Fibroblast of lung (primary cell): ENCODE measurements around the gene C1orf94. TPM values are rescaled to one million over a fixed set of nuclear protein-coding genes. Genes with fewer than 3 reads are reported as not detected.

Experiments
- DNase-seq, 2 donors: peaks; one replicate each; pipeline versions ENCODE4 v3.0.0 to v3.0.0-alpha.2; 2010; ENCODE audit warnings: low read depth in 2 of 2
- H2AFZ ChIP-seq: 2 replicates; pipeline ENCODE4 v1.5.1; 2012; ENCODE audit warnings: low read length, control low read depth, inconsistent platforms
- H3K27ac ChIP-seq: 2 replicates; pipeline ENCODE4 v1.5.1; 2011; ENCODE audit warnings: low read length, control low read depth; ENCODE audit not compliant: insufficient read depth
- H3K27me3 ChIP-seq: 2 replicates; pipeline ENCODE4 v1.5.1; 2011; ENCODE audit warnings: mild to moderate bottlenecking, low read length; ENCODE audit not compliant: control insufficient read depth, insufficient read depth
- H3K36me3 ChIP-seq: 2 replicates; pipeline ENCODE4 v1.5.1; 2011; ENCODE audit warnings: low read length; ENCODE audit not compliant: control insufficient read depth, insufficient read depth
- H3K4me1 ChIP-seq: 2 replicates; pipeline ENCODE4 v1.5.1; 2011; ENCODE audit warnings: low read length; ENCODE audit not compliant: control insufficient read depth, insufficient read depth; ENCODE audit errors: extremely low read depth
- H3K4me2 ChIP-seq: 2 replicates; pipeline ENCODE4 v1.5.1; 2011; ENCODE audit warnings: low read length, control low read depth; ENCODE audit not compliant: insufficient read depth; ENCODE audit errors: extremely low read depth
- H3K4me3 ChIP-seq, 4 experiments: fragments of 200-600 bp in 1 of 4; sonication (generic) in 1 of 4; replicated peaks in 1 of 4; 2 replicates each; pipeline ENCODE4 v1.5.1; 2011 to 2016; ENCODE audit warnings: low read length in 4 of 4, low read depth in 3 of 4, mild to moderate bottlenecking in 3 of 4, control low read depth in 2 of 4, inconsistent platforms in 1 of 4, mixed read lengths in 1 of 4; ENCODE audit not compliant: insufficient read depth in 1 of 4; ENCODE audit errors: control extremely low read depth in 1 of 4
- H3K79me2 ChIP-seq: 2 replicates; pipeline ENCODE4 v1.5.1; 2012; ENCODE audit warnings: mild to moderate bottlenecking, low read length, inconsistent platforms; ENCODE audit not compliant: control insufficient read depth, insufficient read depth
- H3K9ac ChIP-seq: 2 replicates; pipeline ENCODE4 v1.5.1; 2011; ENCODE audit warnings: mild to moderate bottlenecking, low read length, control low read depth; ENCODE audit not compliant: insufficient read depth
- H3K9me3 ChIP-seq: 2 replicates; pipeline ENCODE4 v1.5.1; 2012; ENCODE audit warnings: low read depth, low read length; ENCODE audit not compliant: control insufficient read depth, insufficient read depth
- H4K20me1 ChIP-seq: 2 replicates; pipeline ENCODE4 v1.5.1; 2011; ENCODE audit warnings: low read length; ENCODE audit not compliant: control insufficient read depth, insufficient read depth; ENCODE audit errors: extremely low read depth
- CTCF ChIP-seq, 2 donors: IDR thresholded peaks in 1 of 2; conservative IDR thresholded peaks in 1 of 2; 1 replicate in 1 of 2; 2 replicates in 1 of 2; pipeline ENCODE4 v1.5.1; 2011 to 2012; ENCODE audit warnings: low read length in 2 of 2, control low read depth in 1 of 2, inconsistent platforms in 1 of 2, low read depth in 1 of 2, mild to moderate bottlenecking in 1 of 2
- EZH2 ChIP-seq: IDR thresholded peaks from 2 replicates; pipeline ENCODE4 v1.5.1; 2012; ENCODE audit warnings: low read length, control low read depth, mild to moderate bottlenecking; ENCODE audit errors: missing control alignments
- polyA plus RNA-seq, 2 donors: library from polyadenylated mRNA; depleted of rRNA in 1 of 2; stranded (reverse) in 1 of 2; unstranded in 1 of 2; fragments of >200 nt; gene quantifications; 2 replicates each; pipeline ENCODE4 v1.2.1, GENCODE V29; 2011 to 2012; ENCODE audit warnings: missing spikeins in 1 of 2
- total RNA-seq: library from RNA; depleted of rRNA; stranded (reverse); fragments of >200 nt; gene quantifications from 2 replicates; pipeline ENCODE4 v1.2.1, GENCODE V29; 2014

The C1orf94 gene
- total and polyA plus RNA-seq, 2 donors (not counting 1 experiment from before 2014, with no cell fraction given) = under 0.01 to 0.02 TPM

GRCh38 chr1:34266127-34266951 lies 89.6 kb downstream of the C1orf94 start:
- no peaks in the 10 kb centered on the region for H3K27me3 ChIP-seq

GRCh38 chr1:34267326-34267725 lies 90.6 kb downstream of the C1orf94 start:
- peak in 1 of 2 donors; percentile 33 for DNase-seq
- no peaks in the 10 kb centered on the region for H3K79me2 ChIP-seq
- H4K20me1 ChIP-seq = no peaks in the 10 kb centered on the region
- peaks cover 2% of the 10 kb centered on the region for H3K4me1 ChIP-seq
- no peaks in the 10 kb centered on the region for H3K36me3 ChIP-seq
- no peak for TF ChIP-seq CTCF (conservative IDR thresholded peaks at IDR 0.05 in 1 of 2, IDR thresholded peaks at IDR 0.05 in 1 of 2; ENCODE audit: low read depth in 1 of 2, low read length in 2 of 2)
- no peak for TF ChIP-seq EZH2
- H2AFZ ChIP-seq = no peak overlapping the region
- no peak overlapping the region for H3K27ac ChIP-seq
- H3K9me3 ChIP-seq = no peaks in the 10 kb centered on the region
- H3K27me3 ChIP-seq = no peaks in the 10 kb centered on the region
- no peak overlapping the region for H3K4me3 ChIP-seq
- H3K4me2 ChIP-seq = no peak overlapping the region
- H3K9ac ChIP-seq = no peak overlapping the region

More at GRCh38 chr1:34266127-34266951, 89.6 kb downstream of the C1orf94 start:
- no peak for TF ChIP-seq EZH2
- TF ChIP-seq CTCF (conservative IDR thresholded peaks at IDR 0.05 in 1 of 2, IDR thresholded peaks at IDR 0.05 in 1 of 2; ENCODE audit: low read depth in 1 of 2, low read length in 2 of 2) = no peak
- DNase-seq = peak in 1 of 2 donors; percentile 5
- Histone ChIP-seq H3K9me3 (no peaks in the 10 kb centered on the region), H3K79me2 (no peaks in the 10 kb centered on the region), H4K20me1 (no peaks in the 10 kb centered on the region), H3K4me1 (peaks cover 2% of the 10 kb centered on the region), H3K4me3 (no peak overlapping the region), H3K4me2 (peak overlapping the region; percentile 8), H3K36me3 (no peaks in the 10 kb centered on the region), H3K27ac (no peak overlapping the region), H2AFZ (no peak overlapping the region), H3K9ac (no peak overlapping the region)

GRCh38 chr1:34268311-34268954 lies 91.7 kb downstream of the C1orf94 start:
- no peaks in the 10 kb centered on the region for H3K9me3 ChIP-seq
- H3K79me2 ChIP-seq = no peaks in the 10 kb centered on the region
- no peaks in the 10 kb centered on the region for H3K27me3 ChIP-seq
- TF ChIP-seq CTCF (conservative IDR thresholded peaks at IDR 0.05 in 1 of 2, IDR thresholded peaks at IDR 0.05 in 1 of 2; ENCODE audit: low read depth in 1 of 2, low read length in 2 of 2) (no peak), EZH2 (no peak)
- no peak overlapping the region for H3K9ac ChIP-seq
- H2AFZ ChIP-seq = no peak overlapping the region
- DNase-seq = peak in 1 of 2 donors; percentile 92
- H4K20me1 ChIP-seq = no peaks in the 10 kb centered on the region
- H3K4me3 ChIP-seq = no peak overlapping the region
- H3K36me3 ChIP-seq = no peaks in the 10 kb centered on the region
- peak overlapping the region; percentile 20 for H3K4me2 ChIP-seq
- no peak overlapping the region for H3K27ac ChIP-seq
- H3K4me1 ChIP-seq = peaks cover 2% of the 10 kb centered on the region
